NCI-H187 treated with DMSO at 0.1 percent for 48 hours (cell line): ENCODE results near the gene LRRFIP1.

ENCODE experiments used
- DNase-seq: peaks from one replicate; lab custom pipeline; 2025; lab: John Stamatoyannopoulos, UW

Gene LRRFIP1

GRCh38 chr2:237704501-237705434 is 77.4 kb downstream of the LRRFIP1 start:
- DNase-seq, result no peak

- DNase-seq, result no peak
Measured at GRCh38 chr2:237706257-237706656, 78.9 kb downstream of the LRRFIP1 start.

- DNase-seq, result no peak
Measured at GRCh38 chr2:237708065-237708398, 80.6 kb downstream of the LRRFIP1 start.

- DNase-seq, result no peak
Measured at GRCh38 chr2:237708491-237708890, 81.1 kb downstream of the LRRFIP1 start.

GRCh38 chr2:237708961-237709360 is 81.6 kb downstream of the LRRFIP1 start:
- DNase-seq, result no peak

GRCh38 chr2:237711458-237712150 is 84.2 kb downstream of the LRRFIP1 start:
- DNase-seq, result no peak

GRCh38 chr2:237712477-237713377 is 85.3 kb downstream of the LRRFIP1 start:
- DNase-seq, result no peak

- no peak for DNase-seq
Measured at GRCh38 chr2:237714690-237715458, 87.5 kb downstream of the LRRFIP1 start.

- no peak for DNase-seq
Measured at GRCh38 chr2:237715459-237715947, 88.1 kb downstream of the LRRFIP1 start.

- DNase-seq, result no peak
Measured at GRCh38 chr2:237716011-237716410, 88.6 kb downstream of the LRRFIP1 start.

GRCh38 chr2:237717366-237718276 is 90.2 kb downstream of the LRRFIP1 start:
- DNase-seq, result no peak

GRCh38 chr2:237718277-237718634 is 90.9 kb downstream of the LRRFIP1 start:
- DNase-seq, result no peak

GRCh38 chr2:237720444-237720843 is 93.1 kb downstream of the LRRFIP1 start:
- no peak for DNase-seq

- no peak for DNase-seq
Measured at GRCh38 chr2:237720957-237721356, 93.6 kb downstream of the LRRFIP1 start.

- no peak for DNase-seq
Measured at GRCh38 chr2:237721458-237721857, 94.1 kb downstream of the LRRFIP1 start.

- DNase-seq, result no peak
Measured at GRCh38 chr2:237722616-237723015, 95.2 kb downstream of the LRRFIP1 start.

GRCh38 chr2:237723023-237723422 is 95.6 kb downstream of the LRRFIP1 start:
- no peak for DNase-seq

GRCh38 chr2:237723602-237724001 is 96.2 kb downstream of the LRRFIP1 start:
- DNase-seq, result no peak

- DNase-seq, result peak; percentile 13
Measured at GRCh38 chr2:237724811-237725478, 97.6 kb downstream of the LRRFIP1 start.

GRCh38 chr2:237725661-237726060 is 98.3 kb downstream of the LRRFIP1 start:
- DNase-seq, result no peak
